Adipose tissue (tissue), 3 donors: ENCODE results near the gene TAF15. TPM values are rescaled to one million over a fixed set of nuclear protein-coding genes. Genes with fewer than 3 reads are reported as not detected.

ENCODE experiments used
- H3K27ac ChIP-seq: one replicate; pipeline ENCODE4 v1.5.1; 2013; ENCODE audit warnings: low read depth, low read length
- WGBS, 3 donors: extraction: QIAGEN DNeasy Blood & Tissue Kit; methylation state at CpG; one replicate each; pipeline ENCODE4 v1.1.7; 2013; 5-methylcytosine and 5-hydroxymethylcytosine counted together
- polyA plus RNA-seq, 3 donors: library from polyadenylated mRNA; stranded (reverse); fragments of 200-250 nt; gene quantifications; one replicate each; pipeline ENCODE4 v1.2.3, GENCODE V29; 2013
- donor health status: healthy with polysubstance abuse.
- donor health status: Bipolar disorder and iron deficiency.
- donor health status: healthy.

TAF15 gene
- polyA plus RNA-seq, 3 donors, result 68.1 to 123 (median 85.1) TPM

DNA sequence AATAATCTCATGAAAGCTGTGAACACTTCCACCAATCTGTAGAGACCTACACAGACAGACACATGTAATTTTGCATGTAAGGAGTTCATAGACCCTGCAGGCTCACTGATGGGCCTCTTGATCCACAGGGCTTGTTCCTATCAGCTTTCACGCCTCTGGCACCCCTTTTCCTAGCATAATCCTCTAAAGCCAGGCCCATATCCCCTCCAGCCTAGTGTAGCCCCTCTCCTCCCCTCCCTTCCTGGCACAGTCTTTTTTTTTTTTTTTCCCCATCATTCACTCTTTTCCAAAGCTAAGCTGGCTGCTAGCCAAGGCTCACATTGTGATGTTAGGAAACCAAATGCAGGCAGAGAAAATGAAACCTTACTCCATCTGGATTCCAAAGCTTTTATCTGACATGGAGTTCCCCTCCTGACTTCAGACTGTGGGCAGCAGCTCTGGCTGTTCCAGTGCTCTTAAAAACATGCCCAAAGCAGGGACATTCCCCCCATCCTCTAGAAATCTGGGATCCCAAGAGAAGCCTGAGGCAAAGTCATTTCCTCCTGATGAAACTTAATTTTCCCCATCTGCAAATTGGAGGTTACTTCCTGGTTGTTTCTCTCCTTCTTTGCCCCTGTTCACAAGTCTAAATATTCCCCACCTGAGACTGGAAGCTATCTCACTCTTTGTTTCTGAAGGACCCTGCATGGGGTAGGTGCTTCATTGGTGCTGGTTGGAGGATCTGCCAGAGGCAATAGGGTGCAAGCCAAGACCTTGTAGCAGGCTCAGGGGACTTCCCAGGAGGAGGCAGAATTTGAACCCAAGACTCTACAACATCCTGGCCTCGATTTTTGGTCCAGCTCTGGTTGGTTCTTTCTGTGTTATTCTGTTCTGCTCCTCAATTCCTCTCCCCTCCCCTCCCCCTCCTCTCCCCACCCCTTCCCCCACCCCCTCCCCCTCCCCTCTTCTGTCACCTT lies 80.8 kb downstream of the TAF15 start:
- H3K27ac ChIP-seq, result no peak overlapping the region
- 78 to 81% (median 81%) methylated on average over 2 of the region's 2 CpGs for WGBS, 3 donors

GRCh38 chr17:35890774-35891155 lies 81.5 kb downstream of the TAF15 start:
- H3K27ac ChIP-seq, result no peak overlapping the region
- 47 to 63% (median 62%) methylated on average over 4 of the region's 4 CpGs for WGBS, 3 donors

- no peak overlapping the region for H3K27ac ChIP-seq
- 78 to 82% (median 82%) methylated on average over 4 of the region's 4 CpGs for WGBS, 3 donors
Measured at GRCh38 chr17:35891269-35891668, 82.0 kb downstream of the TAF15 start.

DNA sequence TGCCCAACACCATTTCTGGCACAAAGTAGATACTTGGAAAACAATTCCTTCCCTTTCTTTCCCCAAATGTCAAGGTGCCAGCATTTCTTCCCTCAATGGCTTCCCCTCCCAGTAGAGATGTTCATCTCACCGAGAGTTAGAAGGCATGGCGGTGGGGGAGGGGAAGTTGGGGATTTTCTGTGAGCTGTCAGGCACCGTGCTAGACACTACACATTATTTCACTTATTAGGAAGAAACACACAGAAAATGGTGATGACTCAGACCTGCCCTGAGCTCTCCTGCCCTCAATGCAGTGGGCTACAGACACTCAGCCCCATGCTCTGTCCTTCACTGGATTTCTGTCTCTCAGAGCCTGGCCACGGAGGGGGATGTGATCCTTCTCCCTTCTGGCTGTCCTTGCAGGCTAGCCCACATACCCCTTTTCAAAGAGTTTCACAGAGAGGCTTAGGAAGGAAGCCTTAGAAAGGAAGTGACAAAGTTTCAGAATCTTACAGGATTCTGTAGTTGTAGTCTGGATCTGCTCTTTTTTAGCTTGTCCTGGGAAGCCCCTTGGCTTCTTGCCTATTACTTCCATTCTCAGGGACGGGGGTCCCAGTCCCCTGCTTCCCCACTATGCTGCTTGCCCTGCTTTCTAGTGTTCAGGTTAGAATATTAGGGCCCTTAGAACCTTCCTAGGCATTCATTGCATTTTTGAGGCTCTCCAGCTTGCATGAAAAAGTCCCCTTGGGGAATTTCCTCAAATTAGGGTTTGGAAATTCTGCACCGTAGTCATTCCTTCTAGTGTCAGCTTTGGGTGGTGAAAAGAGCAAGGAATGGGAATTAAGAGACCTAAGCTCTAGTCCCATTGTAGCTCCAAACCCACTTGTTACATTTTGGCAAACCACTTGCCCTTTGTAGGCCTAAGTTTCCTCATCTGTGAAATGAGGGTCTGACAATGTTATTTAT lies 83.1 kb downstream of the TAF15 start:
- H3K27ac ChIP-seq, result no peak overlapping the region
- WGBS, 3 donors, result 31 to 68% (median 32%) methylated on average over 6 of the region's 6 CpGs

- H3K27ac ChIP-seq, result no peak overlapping the region
- 92 to 94% (median 93%) methylated on average over 4 of the region's 4 CpGs for WGBS, 3 donors
Measured at GRCh38 chr17:35893751-35894150, 84.5 kb downstream of the TAF15 start.

GRCh38 chr17:35894206-35894605 lies 84.9 kb downstream of the TAF15 start:
- no peak overlapping the region for H3K27ac ChIP-seq
- 87 to 96% (median 94%) methylated on average over 7 of the region's 7 CpGs for WGBS, 3 donors

DNA sequence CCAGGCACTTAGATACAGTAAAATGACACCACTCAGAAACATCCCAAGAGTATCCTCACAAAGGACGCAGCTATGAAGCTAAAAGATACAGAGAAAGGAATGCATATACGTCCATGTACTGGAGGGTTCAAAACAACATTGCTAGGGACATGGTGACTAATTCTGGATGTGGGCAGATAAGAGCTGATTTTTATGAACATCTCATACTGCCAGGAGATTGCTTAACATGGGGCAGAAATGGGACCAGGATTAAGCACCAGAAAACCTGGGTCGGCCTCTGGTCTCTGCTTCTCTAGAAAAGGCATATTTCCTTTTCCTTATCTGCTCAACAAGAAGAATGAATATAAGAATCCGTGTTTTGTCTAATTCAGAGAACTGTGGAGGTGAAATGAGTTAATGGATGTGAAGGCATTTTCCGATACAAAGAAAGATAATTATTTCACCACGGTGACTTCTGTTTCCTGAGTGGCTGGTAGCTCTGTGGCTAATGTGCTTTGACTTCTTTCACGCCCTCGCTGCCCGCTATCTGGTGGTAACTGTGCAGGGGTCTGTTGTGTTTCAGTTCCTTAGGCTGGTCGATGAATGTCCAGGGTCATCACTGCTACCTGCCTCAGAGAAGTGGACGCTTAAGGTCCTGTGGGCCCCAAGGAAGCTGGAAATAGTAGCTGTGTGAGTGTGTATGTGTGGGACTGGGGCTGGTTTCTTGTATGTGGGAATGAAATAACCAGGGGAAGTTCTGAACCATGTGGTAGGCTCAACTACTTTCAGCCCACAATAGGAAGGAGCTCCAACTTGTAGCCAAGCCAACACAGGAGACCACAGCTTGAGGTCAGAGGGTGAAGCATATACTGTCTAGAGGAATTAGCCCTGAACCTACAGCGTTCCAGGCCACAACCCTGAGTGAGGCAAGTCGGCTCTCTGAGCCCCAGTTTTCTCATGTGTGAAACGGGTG lies 86.6 kb downstream of the TAF15 start:
- WGBS, 3 donors, result 54 to 82% (median 60%) methylated on average over 14 of the region's 14 CpGs

More for the DNA sequence above, 86.6 kb downstream of the TAF15 start:
- H3K27ac ChIP-seq, result no peak overlapping the region

Other genes with a start within 250 kb of the TAF15 start
- gene SLFN14, start 248.7 kb upstream of the TAF15 start, polyA plus RNA-seq, result under 1 TPM in 1 of 3 donors, not detected in 2; 0.11 TPM
- gene PEX12, start 230.9 kb upstream of the TAF15 start, polyA plus RNA-seq, result 1 to 10 TPM; 1.9 to 3.1 (median 3.0) TPM
- gene AP2B1, start 222.2 kb upstream of the TAF15 start, polyA plus RNA-seq, result 10 to 100 TPM; 23.5 to 48.2 (median 43.5) TPM
- 10 to 100 TPM in 2 of 3 donors, 1 to 10 TPM in 1; 5.6 to 42.8 (median 21.1) TPM for gene RASL10B, start 77.8 kb upstream of the TAF15 start, polyA plus RNA-seq
- under 1 TPM; 0.22 to 0.46 (median 0.24) TPM for gene GAS2L2, start 56.2 kb upstream of the TAF15 start, polyA plus RNA-seq
- gene C17orf50, start 48.6 kb upstream of the TAF15 start, polyA plus RNA-seq, result under 1 TPM in 1 of 3 donors, not detected in 2; 0.09 TPM
- gene MMP28, start 13.8 kb upstream of the TAF15 start, polyA plus RNA-seq, result 10 to 100 TPM in 2 of 3 donors, 1 to 10 TPM in 1; 3.3 to 32.2 (median 18.7) TPM
- under 1 TPM in 1 of 3 donors, not detected in 2; 0.04 TPM for gene HEATR9, start 59.4 kb downstream of the TAF15 start, polyA plus RNA-seq
- gene CCL5, start 70.9 kb downstream of the TAF15 start, polyA plus RNA-seq, result 1 to 10 TPM in 2 of 3 donors, under 1 TPM in 1; 0.74 to 7.4 (median 6.7) TPM
- gene RDM1, start 121.3 kb downstream of the TAF15 start, polyA plus RNA-seq, result not detected
- gene LYZL6, start 134.2 kb downstream of the TAF15 start, polyA plus RNA-seq, result not detected
- gene CCL16, start 172.0 kb downstream of the TAF15 start, polyA plus RNA-seq, result under 1 TPM; 0.09 to 0.45 (median 0.17) TPM
- 100 to 1,000 TPM in 1 of 3 donors, 10 to 100 TPM in 2; 30.9 to 170 (median 91.0) TPM for gene CCL14, start 177.2 kb downstream of the TAF15 start, polyA plus RNA-seq
- gene CCL15, start 192.1 kb downstream of the TAF15 start, polyA plus RNA-seq, result under 1 TPM in 1 of 3 donors, not detected in 2; 0.07 TPM
- 1 to 10 TPM in 2 of 3 donors, under 1 TPM in 1; 0.66 to 5.3 (median 2.4) TPM for gene CCL23, start 208.5 kb downstream of the TAF15 start, polyA plus RNA-seq